Measurements from ENCODE around the gene SENP5. TPM values are rescaled to one million over a fixed set of nuclear protein-coding genes. Genes with fewer than 3 reads are reported as not detected.

Gene SENP5
- total and polyA plus RNA-seq, 9 of the 15 experiments (the other 6 are each of a cell fraction or from before 2014, with no cell fraction given), result 18.3 to 59.7 (median 35.8) TPM

GRCh38 chr3:196965112-196965803 is 97.5 kb downstream of the SENP5 start:
- ChIA-PET CTCF (ENCODE audit: low intra/inter-chr PET ratio) (no interaction called here), POLR2A (interaction anchor here (1.3 to 1.4 kb wide), 2 partner anchors 11 kb away, joined by 3 to 4 read pairs; no protein-coding TSS in a partner anchor)
- BruUV-seq (replicated peaks), result no TSS peak
- FAIRE-seq, result no peak
- no peak for TF ChIP-seq ZNF589 (CRISPR knock-in tag; IDR thresholded peaks at IDR 0.05; ENCODE audit: low read depth)
- TF ChIP-seq DMBX1 (CRISPR knock-in tag; IDR thresholded peaks at IDR 0.05; ENCODE audit: borderline replicate concordance), result no peak
- Histone ChIP-seq H2AFZ (ENCODE audit: low read depth, low read length) (no peak overlapping the region), H3K27ac (ENCODE audit: extremely low read depth, low read depth, low read length) (no peak overlapping the region), H3K4me1 (replicated peaks in 1 of 2; ENCODE audit: control insufficient read depth in 2 of 2, insufficient read depth in 2 of 2, low read length in 2 of 2) (peaks cover 8 to 24% of the 10 kb centered on the region in 2 experiments; a peak in 3 of 5 replicates), H3K9ac (ENCODE audit: insufficient read depth in 1 of 2, low read depth in 2 of 2, low read length in 2 of 2) (no peak overlapping the region), H4K20me1 (replicated peaks; ENCODE audit: control insufficient read depth, insufficient read depth, low read length) (no peaks in the 10 kb centered on the region), H3K9me1 (ENCODE audit: control insufficient read depth, insufficient read depth, low read length) (no peaks in the 10 kb centered on the region), H3K27me3 (ENCODE audit: control insufficient read depth in 2 of 2, insufficient read depth in 2 of 2, low read length in 2 of 2) (no peaks in the 10 kb centered on the region), H3K4me3 (no peak overlapping the region), H3K79me2 (ENCODE audit: control insufficient read depth, insufficient read depth, low read length) (peaks cover 12% of the 10 kb centered on the region; the same call in 2 of the 3 replicates), H3K4me2 (ENCODE audit: insufficient read depth, low read length) (no peak overlapping the region), H3K9me3 (replicated peaks; ENCODE audit: control insufficient read depth, insufficient read depth, low read depth, low read length) (0 out of 2 replicates have a peak, but pooled peaks cover 3% of the 10 kb centered on the region), H3K36me3 (ENCODE audit: control insufficient read depth, insufficient read depth, low read length) (peaks cover 8% of the 10 kb centered on the region; the same call in 1 of the 3 replicates)
- intact Hi-C loops (cut with micrococcal nuclease) (no loop called here), in situ Hi-C loops (cut with MboI) (no loop called here)
- no peak for ATAC-seq
- DNase-seq (ENCODE audit: extremely low read depth in 1 of 4, low spot score in 3 of 4), result no peak
- WGBS (ENCODE audit: insufficient coverage, low coverage, missing lambda C conversion rate), result 91% methylated on average over 11 of the region's 11 CpGs

GRCh38 chr3:196965804-196966173 is 98.1 kb downstream of the SENP5 start:
- Histone ChIP-seq H2AFZ (ENCODE audit: low read depth, low read length) (no peak overlapping the region), H3K79me2 (ENCODE audit: control insufficient read depth, insufficient read depth, low read length) (peaks cover 12% of the 10 kb centered on the region; the same call in 2 of the 3 replicates), H4K20me1 (replicated peaks; ENCODE audit: control insufficient read depth, insufficient read depth, low read length) (no peaks in the 10 kb centered on the region), H3K9me3 (replicated peaks; ENCODE audit: control insufficient read depth, insufficient read depth, low read depth, low read length) (0 out of 2 replicates have a peak, but pooled peaks cover 3% of the 10 kb centered on the region), H3K4me3 (no peak overlapping the region), H3K9me1 (ENCODE audit: control insufficient read depth, insufficient read depth, low read length) (no peaks in the 10 kb centered on the region), H3K9ac (ENCODE audit: insufficient read depth in 1 of 2, low read depth in 2 of 2, low read length in 2 of 2) (no peak overlapping the region), H3K27me3 (ENCODE audit: control insufficient read depth in 2 of 2, insufficient read depth in 2 of 2, low read length in 2 of 2) (no peaks in the 10 kb centered on the region), H3K27ac (ENCODE audit: extremely low read depth, low read depth, low read length) (no peak overlapping the region), H3K4me2 (ENCODE audit: insufficient read depth, low read length) (no peak overlapping the region), H3K4me1 (replicated peaks in 1 of 2; ENCODE audit: control insufficient read depth in 2 of 2, insufficient read depth in 2 of 2, low read length in 2 of 2) (peaks cover 12 to 28% of the 10 kb centered on the region in 2 experiments; a peak in 4 of 5 replicates), H3K36me3 (ENCODE audit: control insufficient read depth, insufficient read depth, low read length) (peaks cover 8% of the 10 kb centered on the region; the same call in 1 of the 3 replicates)
- DNase-seq (ENCODE audit: extremely low read depth in 1 of 4, low spot score in 3 of 4) (no peak), FAIRE-seq (no peak), ATAC-seq (no peak)
- 88% methylated on average over 10 of the region's 10 CpGs for WGBS (ENCODE audit: insufficient coverage, low coverage, missing lambda C conversion rate)
- ChIA-PET POLR2A (interaction anchor here (1.1 to 1.4 kb wide), 2 partner anchors 12 to 437 kb away, joined by 3 to 4 read pairs; no protein-coding TSS in a partner anchor), CTCF (ENCODE audit: low intra/inter-chr PET ratio) (no interaction called here)
- TF ChIP-seq ZKSCAN3 (CRISPR knock-in tag; IDR thresholded peaks at IDR 0.05), result no peak
- TF ChIP-seq SMAD1 (IDR thresholded peaks at IDR 0.05; ENCODE audit: low read depth, low read length, partially characterized antibody), result no peak
- TF ChIP-seq PTRF (tag; IDR thresholded peaks at IDR 0.05), result no peak
- no peak for TF ChIP-seq YY1 (IDR thresholded peaks at IDR 0.05; ENCODE audit: borderline replicate concordance in 1 of 3, control insufficient read depth in 1 of 3, extremely low read depth in 1 of 3, insufficient read depth in 3 of 3, insufficient read length in 1 of 3, insufficient replicate concordance in 2 of 3, low read depth in 1 of 3, low read length in 2 of 3)
- TF ChIP-seq GMEB1 (CRISPR knock-in tag; IDR thresholded peaks at IDR 0.05), result no peak
- no peak for TF ChIP-seq ELF4 (CRISPR knock-in tag; IDR thresholded peaks at IDR 0.05)
- no peak for TF ChIP-seq MAX (CRISPR knock-in tag; IDR thresholded peaks at IDR 0.05)
- in situ Hi-C loops (cut with MboI) (no loop called here), intact Hi-C loops (cut with micrococcal nuclease) (no loop called here)
- no TSS peak for BruUV-seq (replicated peaks)

Measured in K562 (cell line).